ENCODE measurements around the gene IMMP2L. TPM values are rescaled to one million over a fixed set of nuclear protein-coding genes. Genes with fewer than 3 reads are reported as not detected.

The IMMP2L gene
- total and polyA plus RNA-seq, 2 donors (not counting 3 experiments of a cell fraction or from before 2014, with no cell fraction given) = 9.9 to 11.8 TPM

DNA sequence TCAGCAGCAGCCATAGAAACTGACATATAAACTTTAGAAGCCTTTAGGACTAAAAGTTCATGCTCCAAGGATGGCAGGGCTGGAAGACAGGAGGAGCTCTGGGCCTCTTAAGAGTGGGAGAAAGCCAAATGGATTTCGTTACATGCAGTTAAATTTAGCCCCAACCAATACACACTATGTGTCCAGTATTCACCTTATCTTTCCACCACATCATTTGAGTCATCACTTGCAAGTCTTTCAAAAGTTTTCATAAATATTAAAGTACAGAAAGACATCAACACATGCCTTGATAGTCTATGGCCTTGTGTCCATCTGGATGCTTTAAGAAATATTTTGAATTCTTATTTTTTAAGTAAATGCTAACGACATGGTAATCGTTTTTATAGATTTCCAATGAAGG is 863.7 kb downstream of the IMMP2L start:
- Histone ChIP-seq H3K9me3 (replicated peaks; ENCODE audit: control insufficient read depth, insufficient read depth, low read length) (no peaks in the 10 kb centered on the region), H3K27me3 (ENCODE audit: control insufficient read depth in 2 of 2, insufficient read depth in 2 of 2, low read length in 2 of 2) (no peaks in the 10 kb centered on the region), H3K4me1 (ENCODE audit: control insufficient read depth, extremely low read depth, insufficient read depth, low read length) (no peaks in the 10 kb centered on the region), H3K36me3 (ENCODE audit: control insufficient read depth in 2 of 2, extremely low read depth in 1 of 2, insufficient read depth in 2 of 2, low read length in 2 of 2) (no peaks in the 10 kb centered on the region), H3K9me1 (replicated peaks; ENCODE audit: control insufficient read depth, extremely low read depth, insufficient read depth, low read length) (no peaks in the 10 kb centered on the region), H2AFZ (ENCODE audit: low read depth, low read length) (no peak overlapping the region), H3K27ac (ENCODE audit: insufficient read depth, low read depth, low read length) (no peak overlapping the region), H4K20me1 (replicated peaks; ENCODE audit: control insufficient read depth, extremely low read depth, insufficient read depth, low read length) (no peaks in the 10 kb centered on the region), H3K79me2 (ENCODE audit: control insufficient read depth, insufficient read depth, low read length) (no peaks in the 10 kb centered on the region), H3K9ac (replicated peaks; ENCODE audit: extremely low read depth, insufficient read depth, low read length) (no peak overlapping the region), H3K4me3 (replicated peaks in 1 of 3; ENCODE audit: insufficient read depth in 1 of 3, low read depth in 1 of 3, low read length in 3 of 3) (no peak overlapping the region), H3K4me2 (ENCODE audit: insufficient read depth, low read length) (no peak overlapping the region)
- TF ChIP-seq GATA2 (IDR thresholded peaks at IDR 0.05; ENCODE audit: insufficient read depth, insufficient read length, low read depth, low read length) (no peak), CTCF (IDR thresholded peaks at IDR 0.05; ENCODE audit: extremely low read depth in 1 of 2, insufficient read depth in 1 of 2, low read depth in 1 of 2, low read length in 2 of 2) (no peak), JUN (IDR thresholded peaks at IDR 0.05; ENCODE audit: borderline replicate concordance, insufficient read depth, insufficient read length, low read depth) (no peak), FOS (IDR thresholded peaks at IDR 0.05; ENCODE audit: borderline replicate concordance, insufficient read depth, low read length) (no peak), POLR2A (IDR thresholded peaks at IDR 0.05; ENCODE audit: low read depth, low read length) (no peak), EZH2 (IDR thresholded peaks at IDR 0.05; ENCODE audit: borderline replicate concordance, low read depth, low read length, severe bottlenecking) (no peak)
- TF ChIP-seq, protein P1, sequence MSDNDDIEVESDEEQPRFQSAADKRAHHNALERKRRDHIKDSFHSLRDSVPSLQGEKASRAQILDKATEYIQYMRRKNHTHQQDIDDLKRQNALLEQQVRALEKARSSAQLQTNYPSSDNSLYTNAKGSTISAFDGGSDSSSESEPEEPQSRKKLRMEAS (IDR thresholded peaks at IDR 0.05; ENCODE audit: insufficient read depth, insufficient read length) = no peak
- ChIA-PET CTCF (no interaction called here), POLR2A (no interaction called here)
- DNase-seq (ENCODE audit: low read depth, low spot score) (no peak), FAIRE-seq (no peak)
- intact Hi-C loops (cut with micrococcal nuclease) (no loop called here), dilution Hi-C loops (cut with MboI; ENCODE audit: extremely low pct_ligation_motif_present, low sequenced_read_pairs) (no loop called here)
- no TSS peak for BruUV-seq (replicated peaks)
